Measurements from ENCODE around the gene CFAP92. TPM values are rescaled to one million over a fixed set of nuclear protein-coding genes. Genes with fewer than 3 reads are reported as not detected.
A peak's percentile ranks its signal among the peaks of the same experiment; 100 is the strongest.

CFAP92 gene
- total RNA-seq, 1 donor from 2014 or later = under 0.01 TPM

- H3K4me3 ChIP-seq (ENCODE audit: low read depth, low read length) = no peak overlapping the region
- no peak for TF ChIP-seq CTCF (IDR thresholded peaks at IDR 0.05; ENCODE audit: insufficient read depth, low read length, severe bottlenecking)
- FAIRE-seq (no peak), DNase-seq (ENCODE audit: low read depth) (no peak)
- H3K27me3 ChIP-seq (ENCODE audit: control insufficient read depth, insufficient read depth, low read length) = peaks cover 1% of the 10 kb centered on the region
- no peaks in the 10 kb centered on the region for H3K36me3 ChIP-seq (ENCODE audit: control insufficient read depth, insufficient read depth, low read length)
These were observed 22.3 kb downstream of the CFAP92 start for GRCh38 chr3:128971421-128972100.

GRCh38 chr3:128970740-128971047 is 23.2 kb downstream of the CFAP92 start:
- Histone ChIP-seq H3K36me3 (ENCODE audit: control insufficient read depth, insufficient read depth, low read length) (no peaks in the 10 kb centered on the region), H3K27me3 (ENCODE audit: control insufficient read depth, insufficient read depth, low read length) (peaks cover 1% of the 10 kb centered on the region), H3K4me3 (ENCODE audit: low read depth, low read length) (no peak overlapping the region)
- no peak for TF ChIP-seq CTCF (IDR thresholded peaks at IDR 0.05; ENCODE audit: insufficient read depth, low read length, severe bottlenecking)
- DNase-seq (ENCODE audit: low read depth) (no peak), FAIRE-seq (no peak)

GRCh38 chr3:128969993-128970739 is 23.7 kb downstream of the CFAP92 start:
- FAIRE-seq = no peak
- DNase-seq (ENCODE audit: low read depth) = peak; percentile 12
- peak; percentile 85 for TF ChIP-seq CTCF (IDR thresholded peaks at IDR 0.05; ENCODE audit: insufficient read depth, low read length, severe bottlenecking)
- Histone ChIP-seq H3K36me3 (ENCODE audit: control insufficient read depth, insufficient read depth, low read length) (no peaks in the 10 kb centered on the region), H3K27me3 (ENCODE audit: control insufficient read depth, insufficient read depth, low read length) (peaks cover 1% of the 10 kb centered on the region), H3K4me3 (ENCODE audit: low read depth, low read length) (no peak overlapping the region)

GRCh38 chr3:128967748-128968355 is 26.0 kb downstream of the CFAP92 start:
- no peaks in the 10 kb centered on the region for H3K27me3 ChIP-seq (ENCODE audit: control insufficient read depth, insufficient read depth, low read length)
- TF ChIP-seq CTCF (IDR thresholded peaks at IDR 0.05; ENCODE audit: insufficient read depth, low read length, severe bottlenecking) = no peak
- DNase-seq (ENCODE audit: low read depth) (no peak), FAIRE-seq (no peak)
- no peak overlapping the region for H3K4me3 ChIP-seq (ENCODE audit: low read depth, low read length)
- no peaks in the 10 kb centered on the region for H3K36me3 ChIP-seq (ENCODE audit: control insufficient read depth, insufficient read depth, low read length)

- DNase-seq (ENCODE audit: low read depth) = peak; percentile 49
- Histone ChIP-seq H3K4me3 (ENCODE audit: low read depth, low read length) (no peak overlapping the region), H3K36me3 (ENCODE audit: control insufficient read depth, insufficient read depth, low read length) (no peaks in the 10 kb centered on the region), H3K27me3 (ENCODE audit: control insufficient read depth, insufficient read depth, low read length) (no peaks in the 10 kb centered on the region)
- no peak for FAIRE-seq
- TF ChIP-seq CTCF (IDR thresholded peaks at IDR 0.05; ENCODE audit: insufficient read depth, low read length, severe bottlenecking) = no peak
These were observed 28.1 kb downstream of the CFAP92 start for GRCh38 chr3:128965818-128966217.

All from bronchial epithelial cell (primary cell).